AG20443 (cell line): Measurements from ENCODE around the gene ZBTB7C.

Experiments
- DNase-seq: peaks from one replicate; pipeline ENCODE4 v3.0.0; 2012; ENCODE audit warnings: low spot score, mixed read lengths

Gene ZBTB7C

DNA sequence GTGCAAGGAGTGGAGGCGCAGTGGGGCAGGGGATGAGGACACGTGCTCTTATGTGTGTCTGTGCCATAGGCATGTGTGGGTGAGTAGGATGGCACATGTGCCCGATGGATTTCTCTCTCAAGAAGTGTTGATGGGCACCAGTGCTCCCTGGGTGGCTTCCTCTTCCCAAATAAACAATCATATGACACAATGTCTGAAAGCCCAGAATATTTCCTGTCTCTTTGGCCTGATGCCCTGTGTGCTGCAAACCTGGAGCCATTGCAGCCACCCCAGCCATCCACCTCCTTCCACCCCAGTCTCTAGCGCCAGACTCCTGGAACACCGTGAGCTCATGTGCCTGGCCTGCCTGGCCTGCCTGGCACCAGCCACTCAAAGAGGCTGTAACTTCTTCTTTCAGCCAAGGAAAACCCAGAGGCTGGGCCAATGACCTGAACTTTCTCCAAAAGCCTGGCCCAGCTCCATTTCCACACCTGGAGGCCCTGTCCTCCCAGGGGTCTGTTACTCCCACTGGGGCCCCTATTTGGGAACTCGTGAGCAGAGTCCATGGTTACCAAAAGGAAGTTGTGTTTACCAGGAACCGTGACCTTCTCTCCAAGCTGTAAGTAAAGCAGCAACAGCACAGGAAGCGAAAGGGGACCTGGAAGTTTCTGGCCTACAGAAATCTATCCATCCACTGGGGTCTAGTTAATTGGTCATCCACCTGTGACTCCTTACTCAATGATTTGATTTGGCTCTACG lies 9.5 kb upstream of the ZBTB7C start:
- no peak for DNase-seq

- no peak for DNase-seq
Measured at GRCh38 chr18:48417985-48418384, 8.8 kb upstream of the ZBTB7C start.

DNA sequence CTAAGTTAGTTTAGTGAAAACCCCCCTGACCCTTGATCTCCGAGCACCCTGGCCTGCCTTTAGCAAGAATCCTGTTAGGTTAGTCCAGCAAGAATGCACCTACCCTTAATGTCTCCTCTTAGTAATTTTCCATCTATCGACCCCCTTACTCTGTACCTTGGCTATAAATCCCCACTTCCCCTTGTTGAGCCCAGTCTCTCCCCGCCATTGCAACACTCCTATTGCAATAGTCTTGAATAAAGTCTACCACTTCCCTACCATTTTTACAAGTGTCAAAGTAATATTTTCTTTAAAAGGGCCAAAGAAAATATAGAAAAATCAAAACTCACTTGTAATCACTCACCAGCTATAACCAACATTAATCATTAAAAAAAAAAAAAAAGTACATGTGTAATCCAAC lies 4.2 kb upstream of the ZBTB7C start:
- no peak for DNase-seq

- DNase-seq, result peak; percentile 62
Measured at GRCh38 chr18:48412339-48412929, 3.3 kb upstream of the ZBTB7C start.

DNA sequence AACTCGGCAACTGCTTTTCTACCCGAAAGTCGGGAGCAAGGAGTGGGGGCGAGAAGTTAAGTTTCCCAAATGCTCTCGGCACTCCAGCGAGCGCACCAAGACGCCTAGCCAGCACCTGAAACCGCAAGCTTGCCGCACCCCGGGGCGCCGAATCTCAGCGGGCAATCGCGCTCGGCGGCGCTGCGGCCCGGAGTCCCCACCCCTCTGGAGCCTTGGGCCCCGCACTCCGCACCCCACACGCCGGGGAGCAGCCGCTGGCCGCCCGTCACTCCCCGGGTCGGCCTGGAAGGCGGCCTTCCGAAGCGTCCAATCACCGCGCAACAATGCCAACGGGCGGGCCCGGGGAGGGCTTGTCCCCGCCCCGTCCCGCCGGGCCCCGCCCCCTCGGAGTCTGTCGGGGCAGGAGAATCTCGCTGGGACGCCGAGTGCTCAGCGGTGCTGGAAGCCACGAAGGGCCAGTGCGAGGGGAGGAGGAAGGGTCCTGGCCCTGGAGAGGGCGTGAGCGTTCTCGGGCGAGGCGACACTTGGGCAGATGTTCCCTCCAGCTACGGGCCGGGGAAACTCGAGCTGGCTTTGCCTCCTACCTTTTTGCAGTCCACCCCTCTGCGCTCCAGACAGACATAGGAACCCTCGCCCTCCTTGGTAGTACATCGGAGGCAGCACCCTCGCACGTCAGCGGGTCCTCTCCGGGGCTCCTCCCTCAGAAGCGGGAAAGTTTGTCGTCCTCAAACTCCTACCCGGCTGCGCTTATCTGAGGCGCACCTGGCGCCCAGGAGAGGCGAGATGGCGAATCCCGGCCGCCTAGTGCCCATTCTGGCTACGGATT lies 1.1 kb upstream of the ZBTB7C start:
- DNase-seq, result peak; percentile 98

DNA sequence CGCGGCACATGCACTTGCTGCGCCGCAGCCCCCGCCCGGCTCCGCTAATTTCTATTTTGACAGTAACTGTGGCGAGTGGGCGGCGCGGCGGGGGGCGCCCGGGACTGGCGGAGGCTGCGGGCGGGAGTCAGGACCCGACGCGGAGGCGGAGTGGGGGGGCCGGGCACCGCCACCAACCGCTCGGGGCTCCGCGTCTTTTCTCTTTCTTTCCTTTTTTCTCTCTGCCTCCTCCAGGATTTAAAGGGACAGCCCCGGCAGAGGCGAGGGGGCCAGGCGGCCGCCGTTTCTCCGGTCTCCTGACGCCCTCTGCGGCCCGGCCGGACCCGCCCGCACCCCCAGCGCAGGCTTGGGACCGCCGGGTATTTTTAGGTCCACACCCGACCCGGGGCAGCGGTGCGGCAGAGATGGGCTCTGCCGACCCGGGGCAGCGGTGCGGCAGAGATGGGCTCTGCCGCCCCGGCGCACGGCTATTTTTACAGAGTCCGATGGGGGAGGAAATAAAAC lies 460 bp upstream of the ZBTB7C start:
- peak; percentile 48 for DNase-seq

- DNase-seq, result no peak
Measured at GRCh38 chr18:48408111-48408726, 964 bp downstream of the ZBTB7C start.

- no peak for DNase-seq
Measured at GRCh38 chr18:48407358-48407757, 1.8 kb downstream of the ZBTB7C start.

DNA sequence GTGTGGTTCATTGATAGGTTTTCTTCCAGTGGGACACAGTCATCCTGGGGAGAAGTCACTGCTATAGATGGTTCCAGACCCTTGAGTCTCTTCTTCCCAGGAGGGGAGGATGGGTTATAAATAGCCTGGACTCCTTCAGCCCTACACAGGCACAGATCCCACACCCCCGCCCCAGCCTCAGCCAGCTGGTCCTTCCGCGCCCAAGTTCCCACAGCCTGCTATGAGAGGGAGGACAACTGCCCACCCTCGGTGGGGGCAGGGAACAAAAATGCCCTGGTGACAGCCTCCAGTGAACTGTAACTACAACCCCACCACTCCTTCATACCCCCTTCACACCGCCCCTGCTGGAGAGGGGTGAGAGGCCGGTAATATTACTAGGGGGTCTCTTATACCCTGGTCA lies 3.2 kb downstream of the ZBTB7C start:
- no peak for DNase-seq

- peak; percentile 72 for DNase-seq
Measured at GRCh38 chr18:48404716-48405507, 4.3 kb downstream of the ZBTB7C start.

DNA sequence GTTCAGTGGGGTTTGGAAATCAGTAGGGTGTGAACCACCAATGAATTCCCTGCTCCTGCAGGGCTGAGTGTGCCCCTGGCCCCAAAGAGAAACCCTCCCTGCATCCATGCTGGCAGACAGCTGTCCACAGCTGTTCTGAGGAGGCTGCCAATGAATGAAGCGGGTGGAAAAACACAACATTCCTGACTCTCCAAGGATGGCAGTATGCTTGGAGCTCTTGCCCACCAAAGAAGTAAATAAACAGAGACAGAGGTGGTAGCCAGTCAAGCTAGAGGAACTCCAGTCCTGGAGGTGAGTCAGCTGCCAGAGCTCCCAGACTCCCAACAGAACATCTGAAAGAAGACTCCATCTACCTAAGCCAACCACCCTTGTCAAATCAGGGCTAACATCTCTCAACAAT lies 6.2 kb downstream of the ZBTB7C start:
- DNase-seq, result no peak

DNA sequence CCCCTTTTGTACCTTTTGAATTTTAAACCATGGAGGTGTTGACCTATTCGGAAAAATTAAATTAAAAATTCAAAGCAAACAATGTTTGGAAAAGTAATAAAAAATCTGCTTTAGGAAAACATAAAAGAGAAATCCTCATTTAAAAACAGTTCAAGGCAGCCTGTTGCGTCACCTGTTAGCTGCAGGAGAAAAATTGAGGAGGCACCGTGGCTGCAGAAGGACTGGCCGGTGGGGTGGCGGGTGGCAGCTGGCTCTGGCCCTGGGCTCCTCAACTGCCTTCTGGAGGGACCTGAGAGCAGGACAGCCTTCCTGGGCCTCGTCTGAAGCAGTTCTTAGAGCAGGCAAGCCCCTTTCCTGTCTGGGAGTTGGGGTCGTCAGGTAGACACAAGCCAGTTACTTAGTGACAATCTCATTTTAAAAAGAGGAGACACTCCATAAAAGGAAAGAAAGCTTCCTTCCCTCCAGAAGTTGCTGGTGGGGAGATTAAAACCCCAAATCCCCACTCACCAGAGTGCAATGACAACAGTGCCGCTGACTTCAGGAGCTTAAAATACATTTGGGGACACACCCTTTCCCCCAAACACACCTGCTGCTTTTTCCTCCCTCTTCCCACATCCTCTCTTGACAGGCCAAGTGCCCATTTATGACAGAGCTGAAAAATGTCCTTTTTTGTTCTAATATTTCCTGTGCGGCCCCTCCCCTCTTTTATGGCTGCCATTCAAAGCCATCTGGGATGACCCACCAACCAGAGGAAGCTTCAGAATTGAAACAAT lies 9.7 kb downstream of the ZBTB7C start:
- no peak for DNase-seq

GRCh38 chr18:48398074-48398473 lies 11.1 kb downstream of the ZBTB7C start:
- DNase-seq, result no peak

GRCh38 chr18:48397021-48397420 lies 12.2 kb downstream of the ZBTB7C start:
- DNase-seq, result no peak

- no peak for DNase-seq
Measured at GRCh38 chr18:48396561-48396960, 12.6 kb downstream of the ZBTB7C start.

DNA sequence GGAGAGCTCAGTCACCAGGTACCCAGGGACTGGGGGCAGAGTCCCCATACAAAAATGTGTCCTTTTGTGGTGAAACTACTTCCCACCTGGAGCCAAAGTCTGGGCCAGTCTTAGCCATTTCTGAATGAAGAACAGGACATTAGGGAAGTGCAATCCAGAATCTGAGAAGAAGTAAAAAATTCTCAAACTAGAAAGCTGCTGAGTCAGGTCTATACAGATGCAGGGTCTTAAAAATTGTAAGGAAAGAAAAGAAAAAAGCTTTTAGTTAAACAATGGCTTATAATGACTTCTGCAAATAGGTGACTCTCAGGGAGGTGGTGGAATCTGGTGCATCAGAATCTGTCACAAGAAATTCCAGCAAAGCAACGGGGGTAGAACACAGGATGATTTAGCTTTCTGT lies 13.5 kb downstream of the ZBTB7C start:
- DNase-seq, result no peak

DNA sequence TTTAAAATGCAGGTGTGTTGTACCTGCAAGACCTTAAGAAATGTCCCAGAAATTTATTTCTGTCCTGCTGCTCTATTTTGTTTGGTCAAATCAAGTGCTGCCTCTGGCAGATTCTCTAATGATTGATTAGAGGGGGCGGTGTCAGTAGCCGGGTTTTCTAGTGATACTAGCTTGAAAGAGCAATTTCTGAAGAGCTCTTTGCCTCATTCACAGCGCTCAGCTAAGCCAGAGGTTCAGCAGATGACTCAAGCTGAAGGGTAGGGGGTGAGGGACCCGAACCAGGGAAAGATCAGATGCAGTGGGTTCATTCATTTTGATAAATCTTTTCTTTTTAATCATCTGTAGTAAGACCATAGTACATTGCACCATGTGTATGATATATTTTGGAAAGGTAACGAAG lies 15.0 kb downstream of the ZBTB7C start:
- no peak for DNase-seq

DNA sequence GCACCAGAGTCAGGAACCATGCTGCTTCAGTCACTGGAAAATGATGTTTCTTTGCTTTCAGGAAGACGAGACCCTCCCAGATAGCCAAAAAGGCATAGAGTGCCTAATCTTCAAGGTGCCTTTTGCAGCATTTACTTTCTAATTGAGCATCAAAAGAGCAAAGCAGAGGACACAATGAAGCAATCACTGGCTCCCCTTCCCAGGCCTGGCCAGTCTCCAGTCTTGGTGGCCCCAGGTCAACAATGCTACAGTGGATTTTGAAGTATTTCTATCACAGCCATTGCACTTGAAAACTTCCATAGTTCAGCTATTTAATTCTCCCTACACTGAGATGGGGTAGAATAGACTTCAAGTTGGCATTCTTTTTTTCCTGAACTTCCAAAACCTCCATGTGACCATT lies 15.4 kb downstream of the ZBTB7C start:
- DNase-seq, result no peak

DNA sequence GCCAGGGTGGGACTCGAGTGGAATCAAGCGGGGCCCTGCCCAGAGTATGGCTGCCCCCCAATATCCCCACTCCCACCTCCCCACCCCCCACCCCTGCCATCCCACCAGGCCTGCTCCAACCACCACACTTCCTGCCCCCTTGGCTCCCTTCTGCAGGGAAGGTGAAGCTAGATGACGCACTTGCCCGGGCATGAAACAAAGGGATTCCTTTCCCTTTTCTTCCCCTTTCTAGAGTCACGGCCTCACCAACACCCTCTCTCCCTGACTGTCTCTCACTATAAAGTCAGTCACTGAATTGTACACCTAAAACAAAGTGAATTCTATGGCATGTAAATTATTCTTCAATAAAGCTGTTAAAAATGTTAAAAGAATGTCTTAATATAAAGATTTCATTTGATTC lies 16.0 kb downstream of the ZBTB7C start:
- no peak for DNase-seq

- DNase-seq, result peak; percentile 25
Measured at GRCh38 chr18:48392268-48392667, 16.9 kb downstream of the ZBTB7C start.

DNA sequence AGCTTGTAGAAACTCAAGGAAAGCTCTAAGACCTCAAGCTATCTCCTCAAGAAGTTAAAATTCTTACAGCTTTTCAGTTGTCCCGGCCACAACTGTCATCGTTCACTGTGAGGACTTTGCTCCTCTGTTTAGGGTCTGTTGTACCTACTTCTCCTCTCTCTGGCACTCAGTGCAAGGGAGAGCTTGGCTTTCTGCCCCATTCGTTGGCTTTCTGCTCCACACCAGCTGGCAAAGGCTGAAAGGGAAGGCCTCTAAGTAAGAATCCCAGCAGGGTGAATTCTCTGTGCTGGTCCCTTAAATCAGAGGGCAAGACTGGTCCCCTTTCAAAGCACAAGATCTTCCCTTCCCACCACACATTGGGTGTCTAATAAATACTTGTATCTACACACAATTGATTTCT lies 17.3 kb downstream of the ZBTB7C start:
- DNase-seq, result peak; percentile 18
